H1 (cell line): Measurements from ENCODE around the gene MITF. TPM values are rescaled to one million over a fixed set of nuclear protein-coding genes. Genes with fewer than 3 reads are reported as not detected.

Experiments
- CTCF ChIA-PET: fragments of 300-600 bp; sonication (Branson Sonifier 250); formaldehyde crosslinking; loops from one replicate; lab custom pipeline; 2021; ENCODE audit not compliant: partially characterized antibody; lab: Charles Lee
- POLR2A ChIA-PET: fragments of 300-600 bp; sonication (Branson Sonifier 250); formaldehyde crosslinking; loops from one replicate; lab custom pipeline; 2021; ENCODE audit warnings: inconsistent platforms; ENCODE audit not compliant: partially characterized antibody; lab: Charles Lee
- DNase-seq, 2 experiments: peaks; one replicate each; pipeline versions ENCODE4 v3.0.0 to v3.0.0-alpha.2; 2010 to 2022; ENCODE audit warnings: low spot score in 2 of 2, low read depth in 1 of 2, mixed read lengths in 1 of 2
- FAIRE-seq: peaks from 2 replicates; lab custom pipeline; 2011; peaks lifted over from hg19 to GRCh38; lab: Jason Lieb, UNC
- H2AFZ ChIP-seq: 2 replicates; pipeline ENCODE4 v1.8.1; 2012; ENCODE audit warnings: low read length, inconsistent platforms
- H2AK5ac ChIP-seq: 2 replicates; pipeline ENCODE4 v1.6.1; 2013; ENCODE audit warnings: low read depth, low read length
- H2BK120ac ChIP-seq: replicated peaks from 2 replicates; pipeline ENCODE3; 2013; ENCODE audit warnings: low read depth, low read length, inconsistent platforms
- H2BK12ac ChIP-seq: 2 replicates; pipeline ENCODE4 v1.6.1; 2013; ENCODE audit warnings: low read depth, low read length
- H2BK15ac ChIP-seq: 2 replicates; pipeline ENCODE4 v1.6.1; 2013; ENCODE audit warnings: low read length
- H2BK20ac ChIP-seq: 2 replicates; pipeline ENCODE4 v1.6.1; 2013; ENCODE audit warnings: low read length
- H2BK5ac ChIP-seq: 2 replicates; pipeline ENCODE4 v1.6.1; 2013; ENCODE audit warnings: low read depth, low read length
- H3K14ac ChIP-seq: 2 replicates; pipeline ENCODE4 v1.6.1; 2013; ENCODE audit warnings: inconsistent platforms; ENCODE audit not compliant: insufficient read length
- H3K18ac ChIP-seq: 2 replicates; pipeline ENCODE4 v1.6.1; 2013; ENCODE audit warnings: low read length; ENCODE audit errors: extremely low read depth
- H3K23ac ChIP-seq: 2 replicates; pipeline ENCODE4 v1.6.1; 2013; ENCODE audit warnings: inconsistent platforms; ENCODE audit not compliant: insufficient read length
- H3K23me2 ChIP-seq: 2 replicates; pipeline ENCODE4 v1.6.1; 2013; ENCODE audit warnings: low read depth, low read length
- H3K27ac ChIP-seq: 2 replicates; pipeline ENCODE4 v1.6.1; 2011; ENCODE audit warnings: low read depth, low read length, inconsistent platforms
- H3K27me3 ChIP-seq, 4 experiments: replicated peaks in 1 of 4; 1 replicate in 1 of 4; 2 replicates in 3 of 4; pipeline versions ENCODE4 v1.6.1 to v1.8.1; 2011 to 2013; ENCODE audit warnings: low read length in 3 of 4, mild to moderate bottlenecking in 3 of 4, inconsistent platforms in 2 of 4, mixed read lengths in 2 of 4, moderate library complexity in 1 of 4; ENCODE audit not compliant: control insufficient read depth in 3 of 4, insufficient read depth in 3 of 4; ENCODE audit errors: extremely low read depth in 1 of 4
- H3K36me3 ChIP-seq, 4 experiments: 2 replicates each; pipeline versions ENCODE4 v1.6.1 to v1.8.1; 2011 to 2013; ENCODE audit warnings: mild to moderate bottlenecking in 4 of 4, low read length in 3 of 4, moderate library complexity in 2 of 4, control low read depth in 1 of 4, inconsistent platforms in 1 of 4; ENCODE audit not compliant: insufficient read depth in 4 of 4, control insufficient read depth in 2 of 4
- H3K4ac ChIP-seq: replicated peaks from 2 replicates; pipeline ENCODE3; 2013; ENCODE audit warnings: low read length, low read depth, mixed read lengths, inconsistent platforms; ENCODE audit not compliant: insufficient read length
- H3K4me1 ChIP-seq, 4 experiments: replicated peaks in 1 of 4; 1 replicate in 1 of 4; 2 replicates in 3 of 4; pipeline versions ENCODE4 v1.6.1 to v1.8.1; 2011 to 2013; ENCODE audit warnings: low read length in 3 of 4, inconsistent platforms in 2 of 4, mixed read lengths in 1 of 4; ENCODE audit not compliant: insufficient read depth in 4 of 4, control insufficient read depth in 3 of 4
- H3K4me2 ChIP-seq, 2 experiments: 2 replicates each; pipeline versions ENCODE4 v1.6.1 to v1.8.1; 2011 to 2013; ENCODE audit warnings: low read depth in 2 of 2, low read length in 2 of 2, control low read depth in 1 of 2, inconsistent platforms in 1 of 2, mild to moderate bottlenecking in 1 of 2; ENCODE audit not compliant: insufficient read depth in 1 of 2
- H3K4me3 ChIP-seq, 4 experiments: fragments of 200-600, 300-600 bp in 1 of 4; sonication (generic), shearing (Covaris generic), sonication (Bioruptor Twin) in 1 of 4; 2 replicates each; pipeline versions ENCODE4 v1.5.1 to v1.8.1; 2011 to 2016; ENCODE audit warnings: low read length in 4 of 4, low read depth in 3 of 4, control low read depth in 2 of 4, inconsistent platforms in 2 of 4, mild to moderate bottlenecking in 2 of 4, mixed read lengths in 1 of 4, moderate library complexity in 1 of 4; ENCODE audit not compliant: insufficient read depth in 2 of 4; ENCODE audit errors: extremely low read depth in 1 of 4
- H3K56ac ChIP-seq: replicated peaks from 2 replicates; pipeline ENCODE3; 2013; ENCODE audit warnings: low read depth, mild to moderate bottlenecking, mixed read lengths, low read length, inconsistent platforms; ENCODE audit not compliant: insufficient read length
- H3K79me1 ChIP-seq: 2 replicates; pipeline ENCODE4 v1.6.1; 2013; ENCODE audit warnings: low read depth, low read length, control low read depth
- H3K79me2 ChIP-seq, 2 experiments: 2 replicates each; pipeline versions ENCODE4 v1.6.1 to v1.8.1; 2012 to 2013; ENCODE audit warnings: low read length in 2 of 2, mild to moderate bottlenecking in 2 of 2, inconsistent platforms in 1 of 2; ENCODE audit not compliant: insufficient read depth in 2 of 2, control insufficient read depth in 1 of 2
- H3K9ac ChIP-seq, 4 experiments: replicated peaks in 1 of 4; 1 replicate in 1 of 4; 2 replicates in 3 of 4; pipeline versions ENCODE4 v1.6.1 to v1.8.1; 2011 to 2013; ENCODE audit warnings: low read depth in 3 of 4, low read length in 3 of 4, control low read depth in 2 of 4, mild to moderate bottlenecking in 2 of 4, moderate library complexity in 2 of 4, inconsistent platforms in 1 of 4; ENCODE audit errors: extremely low read depth in 1 of 4
- H3K9me3 ChIP-seq, 2 experiments: 2 replicates each; pipeline versions ENCODE4 v1.6.1 to v1.8.1; 2012 to 2013; ENCODE audit warnings: mild to moderate bottlenecking in 2 of 2, moderate library complexity in 2 of 2, control low read depth in 1 of 2, inconsistent platforms in 1 of 2, low read depth in 1 of 2, low read length in 1 of 2, mixed read lengths in 1 of 2; ENCODE audit not compliant: insufficient read depth in 2 of 2
- H4K20me1 ChIP-seq, 2 experiments: replicated peaks in 1 of 2; 2 replicates each; pipeline versions ENCODE3 to v1.8.1; 2011 to 2013; ENCODE audit warnings: inconsistent platforms in 2 of 2, low read length in 2 of 2, mild to moderate bottlenecking in 1 of 2; ENCODE audit not compliant: insufficient read depth in 2 of 2, control insufficient read depth in 1 of 2
- H4K5ac ChIP-seq: 2 replicates; pipeline ENCODE4 v1.6.1; 2013; ENCODE audit warnings: low read length, low read depth, mixed read lengths, inconsistent platforms; ENCODE audit not compliant: insufficient read length
- H4K8ac ChIP-seq: 2 replicates; pipeline ENCODE4 v1.8.0; 2013; ENCODE audit warnings: mild to moderate bottlenecking, moderate library complexity, low read length, inconsistent platforms; ENCODE audit not compliant: insufficient read depth; ENCODE audit errors: extremely low read depth
- H4K91ac ChIP-seq: replicated peaks from 2 replicates; pipeline ENCODE3; 2013; ENCODE audit warnings: low read length, mixed read lengths, inconsistent platforms; ENCODE audit not compliant: insufficient read length
- EZH2 ChIP-seq: fragments of 200-600 bp; sonication (generic); IDR thresholded peaks from 2 replicates; pipeline ENCODE4 v1.7.1; 2012; ENCODE audit warnings: low read depth, mild to moderate bottlenecking, moderate library complexity, low read length, inconsistent platforms; ENCODE audit not compliant: severe bottlenecking
- NANOG ChIP-seq: IDR thresholded peaks from 2 replicates; pipeline ENCODE4 v1.6.1; 2011; ENCODE audit warnings: low read length, low read depth, mild to moderate bottlenecking, inconsistent platforms; ENCODE audit not compliant: insufficient read depth, poor library complexity, severe bottlenecking
- POU5F1 ChIP-seq: IDR thresholded peaks from 2 replicates; pipeline ENCODE4 v1.6.1; 2011; ENCODE audit warnings: low read depth, mild to moderate bottlenecking, low read length, moderate library complexity
- TAF7 ChIP-seq: optimal IDR thresholded peaks from 2 replicates; pipeline ENCODE3; 2011; ENCODE audit warnings: low read depth, mild to moderate bottlenecking, inconsistent platforms, low read length, moderate library complexity, borderline replicate concordance
- TEAD4 ChIP-seq: IDR thresholded peaks from 2 replicates; pipeline ENCODE4 v1.6.1; 2012; ENCODE audit warnings: low read depth, low read length, inconsistent platforms, mixed read lengths
- WGBS, 2 experiments: shearing (Covaris generic) in 1 of 2; methylation state at CpG; one replicate each; pipeline versions ENCODE4 v1.1.6 to v1.1.7; 2013 to 2015; ENCODE audit warnings: low lambda C conversion rate in 2 of 2, mixed read lengths in 2 of 2, inconsistent platforms in 1 of 2, low coverage in 1 of 2, missing lambda C conversion rate in 1 of 2; ENCODE audit not compliant: insufficient replicate concordance in 2 of 2, insufficient coverage in 1 of 2, insufficient read length in 1 of 2; ENCODE audit errors: extremely low coverage in 1 of 2, missing lambda C conversion rate in 1 of 2; 5-methylcytosine and 5-hydroxymethylcytosine counted together
- polyA plus RNA-seq, 7 experiments: library from polyadenylated mRNA; depleted of rRNA in 3 of 7; stranded (reverse) in 5 of 7; unstranded in 2 of 7; fragments of >200 nt in 5 of 7; fragments of 200-250 nt in 2 of 7; gene quantifications; 1 replicate in 5 of 7; 2 replicates in 1 of 7; 4 replicates in 1 of 7; pipeline versions ENCODE4 v1.2.1 to v1.2.3, GENCODE V29; 2011 to 2013; ENCODE audit warnings: missing spikeins in 2 of 7, mixed read lengths in 2 of 7
- total RNA-seq: library from RNA; stranded (reverse); fragmentation: NEBNext Ultra II Directional; extraction: Animal tissue kit (Norgen Biotek cat#: 25700); gene quantifications from 2 replicates; pipeline ENCODE4 v1.2.1, GENCODE V29; 2021

Gene MITF
- total and polyA plus RNA-seq, 2 of the 8 experiments (the other 6 are each of a cell fraction or from before 2014, with no cell fraction given) = 0.53 to 1.4 TPM

GRCh38 chr3:69738315-69738714, 949 bp upstream of the MITF start:
- Histone ChIP-seq H3K18ac (no peak overlapping the region), H3K36me3 (no peaks in the 10 kb centered on the region), H3K79me2 (no peaks in the 10 kb centered on the region), H2BK15ac (no peak overlapping the region), H4K8ac (no peak overlapping the region), H3K9ac (no peak overlapping the region), H3K4ac (no peak overlapping the region), H2AFZ (peak overlapping the region; percentile 83), H4K91ac (no peak overlapping the region), H4K5ac (no peak overlapping the region), H2BK20ac (no peak overlapping the region), H2BK12ac (no peak overlapping the region), H3K4me2 (peak overlapping the region; percentile 83 to 94), H2BK5ac (no peak overlapping the region), H3K56ac (no peak overlapping the region), H3K4me3 (peak overlapping the region; percentile 71 to 86 (median 81); a peak in 6 of 8 replicates), H3K27ac (no peak overlapping the region), H3K23ac (no peak overlapping the region), H4K20me1 (no peaks in the 10 kb centered on the region), H3K9me3 (no peaks in the 10 kb centered on the region), H3K23me2 (peaks cover 13% of the 10 kb centered on the region; the same call in 1 of the 2 replicates), H3K79me1 (no peaks in the 10 kb centered on the region), H3K27me3 (peaks cover 0 to 22% (median 14%) of the 10 kb centered on the region in 4 experiments; a peak in 5 of 7 replicates), H2BK120ac (no peak overlapping the region), H2AK5ac (no peak overlapping the region), H3K4me1 (peaks cover 0 to 5% (median 0%) of the 10 kb centered on the region in 4 experiments; a peak in 3 of 7 replicates), H3K14ac (no peak overlapping the region)
- WGBS, 2 experiments = 17% methylated on average over 4 of the region's 4 CpGs; no CpG with 5 or more reads in 1 of the 2 experiments
- no peak for FAIRE-seq
- CTCF ChIA-PET = interaction anchor here (1.2 kb wide), 2 partner anchors 11 to 112 kb away, joined by 3 read pairs; no protein-coding TSS in a partner anchor
- POLR2A ChIA-PET = no interaction called here
- no peak for DNase-seq
- no peak for TF ChIP-seq TAF7
- no peak for TF ChIP-seq TEAD4
- no peak for TF ChIP-seq EZH2
- TF ChIP-seq POU5F1 = no peak
- no peak for TF ChIP-seq NANOG
- TF ChIP-seq, all 59 proteins: peak for 0
